NCI-H2227 treated with DMSO at 0.1 percent for 48 hours (cell line): ENCODE measurements around the gene ETHE1.

Source experiments
- DNase-seq: peaks from one replicate; lab custom pipeline; 2025; lab: John Stamatoyannopoulos, UW

Gene ETHE1

DNA sequence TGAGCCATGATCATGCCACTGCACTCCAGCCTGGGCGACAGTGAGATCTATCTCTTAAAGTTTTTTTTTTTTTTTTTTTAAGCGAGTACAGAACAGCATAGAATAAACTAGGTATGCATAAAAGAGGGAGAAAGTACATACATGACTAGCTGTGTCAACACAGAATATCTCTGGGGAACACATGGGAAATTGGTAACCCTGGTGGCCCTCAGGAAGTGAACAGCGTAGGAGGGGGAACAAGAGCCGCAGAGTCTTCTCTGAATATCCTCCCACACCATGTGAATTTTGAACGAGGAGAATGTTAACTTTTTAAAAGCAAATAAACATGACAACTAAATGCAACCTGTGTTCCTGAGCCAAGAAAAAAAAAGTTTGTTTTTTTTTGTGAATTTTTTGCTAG, 37.7 kb downstream of the ETHE1 start:
- no peak for DNase-seq

DNA sequence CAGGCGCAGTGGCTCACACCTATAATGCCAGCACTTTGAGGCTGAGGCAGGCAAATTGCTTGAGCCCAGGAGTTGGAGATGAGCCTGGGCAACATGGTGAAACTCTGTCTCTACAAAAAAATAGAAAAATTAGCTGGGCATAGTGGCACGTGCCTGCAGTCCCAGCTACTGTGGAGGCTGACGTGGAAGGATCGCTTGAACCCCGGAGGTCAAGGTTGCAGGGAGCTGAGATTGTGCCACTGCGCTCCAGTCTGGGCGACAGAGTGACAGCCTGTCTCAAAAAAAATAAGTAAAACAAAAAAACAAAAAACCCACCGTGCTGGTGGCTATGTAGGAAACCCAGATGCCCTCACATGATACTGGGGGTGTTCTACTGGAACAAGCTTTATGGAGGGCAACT, 38.8 kb downstream of the ETHE1 start:
- DNase-seq = no peak

DNA sequence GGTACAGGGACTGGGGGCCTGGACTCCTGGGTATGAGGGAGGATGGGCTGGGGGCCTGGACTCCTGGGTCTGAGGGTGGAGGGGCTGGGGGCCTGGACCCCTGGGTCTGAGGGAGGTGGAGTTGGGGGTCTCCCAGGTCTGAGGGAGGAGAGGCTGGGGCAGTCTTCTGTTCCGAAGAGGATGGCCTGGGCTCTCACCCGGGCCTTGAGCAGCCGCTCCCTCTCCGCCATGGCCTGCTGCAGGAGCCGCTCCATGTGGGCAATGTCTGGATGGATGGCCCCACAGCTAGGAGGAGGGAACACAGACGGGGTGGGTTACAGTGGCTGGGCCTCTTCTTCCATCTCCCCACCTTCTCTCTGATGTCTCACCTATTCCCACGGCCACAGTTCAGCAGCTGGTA, 40.6 kb downstream of the ETHE1 start:
- DNase-seq = no peak

DNA sequence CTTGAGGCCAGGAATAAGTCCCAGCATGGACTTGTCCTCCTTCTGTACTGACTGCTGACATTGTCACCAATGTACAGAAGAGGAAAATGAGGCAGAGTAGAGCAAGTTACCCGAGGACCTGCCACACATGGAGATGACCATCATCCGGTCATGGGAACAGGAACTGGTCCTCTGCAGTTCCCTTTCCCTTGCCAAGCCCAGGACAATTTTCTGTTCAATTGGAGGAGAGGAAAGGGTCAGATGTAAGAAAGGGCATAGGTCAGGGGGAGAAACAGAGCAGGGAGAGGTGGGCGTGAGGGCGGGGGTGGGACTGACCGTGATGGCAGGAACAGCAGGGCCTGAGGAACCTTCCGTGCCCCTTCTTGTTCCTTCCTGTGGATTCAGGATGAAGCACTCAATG, 41.0 kb downstream of the ETHE1 start:
- DNase-seq = no peak

DNA sequence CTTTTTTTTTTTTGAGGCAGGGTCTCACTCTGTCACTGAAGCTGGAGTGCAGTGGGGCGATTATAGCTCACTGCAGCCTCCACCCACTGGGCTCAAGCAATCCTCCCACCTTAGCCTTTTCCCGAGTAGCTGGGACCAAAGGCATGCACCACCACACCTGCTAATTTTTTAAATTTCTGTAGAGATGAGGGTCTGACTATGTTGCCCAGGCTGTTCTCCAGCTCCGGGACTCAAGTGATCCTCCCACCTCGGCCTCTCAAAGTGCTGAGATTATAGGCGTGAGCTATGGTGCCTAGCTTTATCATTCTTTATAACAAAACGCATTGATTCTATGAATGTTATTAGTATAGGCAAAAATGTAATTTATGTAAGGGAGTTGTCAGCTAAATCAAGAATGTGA, 43.7 kb downstream of the ETHE1 start:
- no peak for DNase-seq

DNA sequence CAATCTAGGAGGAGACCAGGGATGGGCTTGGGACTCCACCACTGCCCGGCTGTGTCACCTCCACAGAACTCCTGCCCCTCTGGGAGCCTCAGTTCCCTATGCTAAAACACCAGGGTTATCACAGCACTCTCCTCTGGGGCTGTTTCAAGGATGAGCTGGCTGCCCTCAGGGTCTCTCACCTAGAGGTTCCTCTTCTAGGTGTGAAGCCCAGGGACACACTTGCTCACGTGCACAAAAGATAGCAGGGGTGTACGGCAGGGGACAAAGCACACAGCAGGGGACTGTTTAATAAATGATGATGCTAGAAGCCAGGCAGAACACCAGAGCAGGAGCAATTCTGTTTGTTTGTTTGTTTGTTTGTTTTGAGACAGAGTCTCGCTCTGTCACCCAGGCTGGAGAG, 44.8 kb downstream of the ETHE1 start:
- no peak for DNase-seq

DNA sequence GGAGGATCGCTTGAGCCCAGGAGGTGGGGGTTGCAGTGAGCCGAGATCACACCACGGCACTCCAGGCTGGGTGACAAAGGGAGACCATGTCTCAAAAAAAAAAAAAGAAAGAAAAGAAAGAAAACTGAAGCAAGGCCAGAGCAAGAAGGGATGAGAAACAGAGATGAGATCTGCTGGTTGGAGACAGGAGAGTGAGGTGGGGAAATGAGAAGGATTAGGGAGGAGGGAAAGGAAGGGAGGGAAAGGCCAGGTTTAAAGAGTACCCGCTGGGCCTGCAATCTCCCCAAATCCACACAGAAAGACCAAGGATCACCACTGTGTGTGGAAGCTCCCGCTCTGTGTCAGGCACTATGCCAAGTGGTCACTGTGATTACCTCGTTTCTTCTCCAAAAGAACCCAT, 45.3 kb downstream of the ETHE1 start:
- no peak for DNase-seq

DNA sequence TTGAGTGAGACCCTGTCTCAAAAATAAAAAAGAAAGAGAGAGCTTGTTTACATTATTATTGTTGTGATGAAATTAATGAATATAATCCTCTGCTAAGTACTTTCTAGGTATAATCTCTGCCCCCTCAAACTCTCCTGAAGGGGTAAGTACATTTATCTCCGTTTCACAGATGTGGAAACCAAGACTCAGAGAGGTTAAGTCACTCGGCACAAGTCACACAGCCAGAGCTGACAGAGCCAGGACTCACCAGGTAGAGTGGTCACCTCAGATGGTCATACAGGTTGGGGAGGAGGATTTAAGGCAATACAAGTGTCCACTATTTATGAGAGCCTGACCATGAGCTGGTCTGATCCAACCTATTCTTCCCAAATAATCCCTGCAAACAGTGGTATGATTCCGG, 46.4 kb downstream of the ETHE1 start:
- DNase-seq = no peak

DNA sequence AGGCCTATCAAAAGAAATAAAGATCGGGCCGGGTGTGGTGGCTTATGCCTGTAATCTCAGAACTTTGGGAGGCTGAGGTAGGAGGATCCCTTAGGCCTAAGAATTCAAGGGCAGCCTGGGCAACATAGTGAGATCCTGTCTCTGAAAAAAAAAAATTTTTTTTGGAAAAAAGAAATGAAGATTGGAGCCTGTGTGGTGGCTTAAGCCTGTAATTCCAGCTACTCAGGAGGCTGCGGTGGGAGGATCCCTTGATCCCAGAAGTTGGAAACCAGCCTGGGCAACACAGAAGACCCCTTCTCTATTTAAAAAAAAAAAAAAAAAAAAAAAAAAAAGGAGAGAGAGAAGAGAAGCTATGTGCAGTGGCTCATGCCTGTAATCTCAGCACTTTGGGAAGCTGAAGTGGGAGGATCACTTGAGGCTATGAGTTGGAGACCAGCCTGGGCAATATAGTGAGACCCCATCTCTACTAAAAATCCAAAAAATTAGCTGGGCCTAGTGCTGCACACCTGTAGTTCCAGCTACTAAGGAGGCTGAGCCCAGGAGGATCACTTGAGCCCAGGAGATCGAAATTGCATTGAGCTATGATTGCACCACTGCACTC, 46.9 kb downstream of the ETHE1 start:
- no peak for DNase-seq

DNA sequence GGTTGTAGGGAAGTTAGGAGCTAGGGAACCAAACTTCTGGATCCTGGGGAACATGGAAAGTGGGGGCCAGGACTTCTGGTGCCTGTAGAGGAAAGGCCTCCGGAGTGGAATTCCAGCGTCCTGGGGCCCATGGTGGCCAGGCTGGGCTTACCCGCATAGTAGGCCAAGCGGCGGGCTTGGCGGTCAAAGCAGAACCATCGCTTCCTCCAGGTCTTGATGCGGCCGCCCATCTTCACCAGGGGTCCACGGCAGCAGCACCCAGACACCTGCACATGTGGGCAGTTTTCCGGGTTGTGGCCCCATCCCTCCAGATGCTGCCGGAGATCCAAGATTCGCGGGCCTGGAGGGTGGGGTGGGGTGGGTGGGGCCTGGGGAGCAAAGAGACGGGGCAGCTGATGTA, 47.8 kb downstream of the ETHE1 start:
- no peak for DNase-seq

DNA sequence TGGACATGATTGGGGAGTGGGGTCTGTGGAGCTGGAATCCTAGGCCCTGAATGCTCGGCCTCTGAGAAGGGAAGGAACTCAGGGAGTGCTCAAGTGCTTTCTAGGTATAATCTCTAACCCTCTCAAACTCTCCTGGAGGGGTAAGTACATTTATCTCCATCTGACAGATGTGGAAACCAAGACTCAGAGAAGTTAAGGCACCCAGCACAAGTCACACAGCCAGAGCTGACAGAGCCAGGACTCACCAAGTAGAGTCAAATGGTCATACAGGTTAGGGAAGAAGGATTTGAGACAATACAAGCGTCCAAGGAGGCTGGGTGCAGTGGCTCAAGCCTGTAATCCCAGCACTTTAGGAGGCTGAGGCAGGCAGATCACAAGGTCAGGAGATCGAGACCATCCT, 48.7 kb downstream of the ETHE1 start:
- no peak for DNase-seq

DNA sequence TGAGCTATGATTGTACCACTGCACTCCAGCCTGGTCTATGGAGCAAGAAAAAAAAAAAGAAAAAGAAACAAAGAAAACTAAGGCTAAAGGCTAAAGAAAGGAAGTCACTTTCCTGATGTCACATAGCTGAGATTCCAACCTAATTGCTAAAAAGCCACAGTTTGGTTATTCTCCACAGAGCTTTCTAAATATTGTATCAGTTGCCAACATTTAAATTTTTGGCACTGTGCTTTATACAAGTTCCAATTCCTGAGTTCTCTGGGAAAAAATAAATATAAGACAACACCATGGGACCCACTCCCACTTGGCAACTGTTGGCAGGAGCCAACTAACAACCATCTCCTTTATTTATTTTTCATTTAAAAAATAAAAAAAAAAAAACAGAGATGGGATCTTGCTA, 50.4 kb downstream of the ETHE1 start:
- no peak for DNase-seq

DNA sequence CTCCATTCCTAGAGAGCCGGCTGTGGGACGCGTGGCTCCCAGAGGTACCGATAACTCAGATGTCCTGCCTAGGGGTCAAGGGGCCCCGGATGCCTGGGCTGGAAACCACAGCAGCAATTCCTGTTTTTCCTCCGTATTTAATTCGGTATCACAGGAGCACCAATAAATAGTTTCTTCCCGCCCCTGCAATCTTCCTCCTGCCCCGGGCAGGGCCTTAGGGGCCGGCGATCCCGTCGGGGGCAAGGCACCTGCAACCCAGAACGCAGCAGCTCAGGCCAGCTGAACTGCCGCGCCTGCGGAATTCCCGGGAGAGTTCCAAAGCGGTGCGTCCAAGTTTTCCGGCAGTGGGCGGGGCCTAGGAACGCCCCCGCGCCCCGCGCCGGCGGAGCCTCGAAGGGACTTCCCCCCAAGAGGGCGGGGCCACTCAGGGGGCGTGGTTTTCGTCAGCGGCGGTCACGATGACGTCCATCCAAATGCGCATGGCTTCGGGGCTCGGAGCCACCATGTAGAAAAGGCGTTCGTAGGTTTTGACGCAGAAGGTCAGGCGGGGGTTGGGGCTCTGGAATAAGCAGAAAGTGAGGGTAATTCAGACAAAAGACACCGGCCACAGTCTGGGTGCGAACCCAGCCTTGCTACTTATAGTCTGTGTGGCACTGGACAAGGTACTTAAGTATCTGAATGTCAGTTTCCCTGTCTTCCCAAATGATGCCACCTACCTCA, 51.9 kb downstream of the ETHE1 start:
- peak; percentile 69 for DNase-seq

DNA sequence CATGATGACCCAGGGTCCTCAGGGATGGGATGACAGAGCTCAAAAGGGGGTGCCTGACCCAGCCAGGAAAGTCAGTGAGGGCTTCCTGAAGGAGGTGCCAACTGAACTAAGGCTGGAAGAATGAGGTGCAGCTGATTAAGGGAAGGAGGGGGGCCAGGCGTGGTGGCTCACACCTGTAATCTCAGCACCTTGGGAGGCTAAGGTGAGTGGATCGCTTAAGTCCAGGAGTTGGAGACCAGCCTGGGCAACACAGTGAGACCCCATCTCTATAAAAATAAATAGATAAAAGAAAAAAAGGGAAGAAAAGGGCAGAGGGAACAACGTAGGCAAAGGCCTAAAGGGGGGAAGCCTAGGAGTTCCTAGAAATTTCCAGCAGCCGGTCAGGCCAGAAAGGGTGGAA, 52.5 kb downstream of the ETHE1 start:
- DNase-seq = no peak

DNA sequence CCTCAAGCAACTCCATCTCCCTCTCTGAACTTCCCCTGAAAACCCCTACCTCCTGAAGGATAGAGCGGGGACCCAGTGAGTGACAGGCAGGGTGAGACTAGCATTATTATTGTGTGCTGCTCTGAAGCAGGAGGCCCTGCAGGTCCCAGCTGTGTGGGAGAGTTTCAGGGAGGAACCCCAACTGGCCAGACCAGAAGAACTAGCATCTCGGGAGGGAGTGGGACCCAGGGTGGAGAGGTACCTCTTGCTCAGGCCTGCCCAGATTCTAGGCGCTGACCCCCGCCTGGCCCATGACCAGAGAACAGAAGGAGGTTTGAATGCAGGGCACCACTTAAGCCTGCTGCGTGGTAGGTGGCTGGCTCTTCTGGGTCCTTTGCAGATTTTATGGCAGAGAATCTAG, 55.9 kb downstream of the ETHE1 start:
- DNase-seq = no peak

DNA sequence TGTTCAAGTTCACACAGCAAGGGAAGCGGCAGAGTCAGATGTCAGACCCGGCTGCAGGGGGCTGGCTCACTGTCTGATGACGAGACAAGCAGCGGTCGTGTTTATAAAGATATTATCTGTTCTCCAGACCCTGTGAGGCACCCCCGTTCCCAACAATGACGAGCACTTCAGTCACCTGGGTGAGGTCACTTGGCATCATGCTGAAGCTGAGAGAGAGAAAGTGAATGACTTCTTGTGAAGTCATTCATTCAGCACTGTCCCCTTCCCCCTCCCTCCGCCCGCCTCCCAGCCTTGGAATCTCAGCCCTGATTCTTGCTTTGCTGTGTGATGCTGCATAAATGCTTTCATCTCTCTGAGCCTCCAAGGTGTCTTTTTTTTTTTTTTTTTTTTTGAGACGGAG, 56.7 kb downstream of the ETHE1 start:
- DNase-seq = no peak

DNA sequence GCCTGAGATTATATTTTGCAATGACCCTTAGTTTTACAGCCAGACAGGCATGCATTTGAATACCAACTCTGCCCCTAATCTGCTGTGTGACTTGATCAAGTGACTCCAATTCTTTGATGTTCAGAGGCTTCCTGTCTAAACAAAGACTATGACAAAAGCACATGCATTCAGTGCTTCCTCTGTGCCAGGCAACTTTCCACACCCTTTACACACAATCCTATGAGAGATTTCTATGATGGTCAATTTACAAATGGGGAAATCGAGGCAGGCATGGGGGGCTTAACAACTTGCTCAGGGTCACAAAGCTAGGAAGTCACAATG, 57.9 kb downstream of the ETHE1 start:
- no peak for DNase-seq

DNA sequence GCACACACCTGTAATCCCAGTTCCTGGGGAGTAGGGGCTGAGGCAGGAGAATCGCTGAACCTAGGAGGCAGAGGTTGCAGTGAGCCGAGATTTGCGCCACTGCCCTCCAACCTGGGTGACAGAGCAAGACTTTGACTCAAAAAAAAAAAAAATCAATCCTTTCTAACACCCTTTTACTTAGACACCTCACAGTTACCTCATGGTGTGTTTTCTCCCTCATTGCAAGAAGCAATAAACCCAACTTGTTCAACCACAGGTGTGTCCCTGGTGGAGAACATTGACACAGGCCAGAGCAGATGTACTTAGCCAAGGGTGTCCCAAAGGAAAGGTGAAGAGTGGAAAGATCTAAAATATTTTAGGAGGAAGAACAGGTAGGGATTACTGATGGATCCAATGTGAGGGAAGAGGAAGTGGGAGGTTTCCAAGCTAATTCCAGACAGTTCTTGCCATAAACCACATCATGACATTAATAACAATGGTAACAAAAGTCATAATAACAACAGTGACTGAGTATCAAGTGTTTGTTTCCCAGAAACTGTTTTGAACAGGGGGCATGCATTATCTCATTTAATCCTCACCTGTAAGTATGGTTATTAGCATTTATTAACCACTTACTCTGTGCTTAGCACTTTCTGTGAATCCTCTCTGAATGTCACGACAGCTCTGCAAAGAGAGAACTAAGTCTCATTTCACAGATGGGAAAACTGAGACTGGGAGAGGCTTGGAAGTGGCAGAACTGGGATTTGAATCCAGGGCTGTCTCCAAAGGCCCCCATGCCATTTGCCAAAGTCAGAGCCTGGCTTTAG, 58.4 kb downstream of the ETHE1 start:
- no peak for DNase-seq

DNA sequence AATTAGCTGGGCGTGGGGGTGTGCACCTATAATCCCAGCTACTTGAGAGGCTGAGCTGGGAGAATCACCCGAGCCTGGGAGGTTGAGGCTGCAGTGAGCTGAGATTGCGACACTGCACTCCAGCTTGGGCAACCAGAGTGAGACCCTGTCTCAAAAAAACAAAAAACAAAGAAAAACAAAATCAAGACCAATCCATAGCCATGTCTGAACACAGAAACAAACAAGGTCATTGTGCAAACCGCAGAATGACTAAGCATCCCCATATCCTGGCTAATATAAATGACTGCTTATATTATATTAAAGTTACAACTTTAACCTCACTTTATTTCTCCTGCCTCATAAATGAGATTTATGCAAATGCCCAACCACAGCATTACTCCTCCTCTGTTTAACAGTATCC, 59.3 kb downstream of the ETHE1 start:
- no peak for DNase-seq

DNA sequence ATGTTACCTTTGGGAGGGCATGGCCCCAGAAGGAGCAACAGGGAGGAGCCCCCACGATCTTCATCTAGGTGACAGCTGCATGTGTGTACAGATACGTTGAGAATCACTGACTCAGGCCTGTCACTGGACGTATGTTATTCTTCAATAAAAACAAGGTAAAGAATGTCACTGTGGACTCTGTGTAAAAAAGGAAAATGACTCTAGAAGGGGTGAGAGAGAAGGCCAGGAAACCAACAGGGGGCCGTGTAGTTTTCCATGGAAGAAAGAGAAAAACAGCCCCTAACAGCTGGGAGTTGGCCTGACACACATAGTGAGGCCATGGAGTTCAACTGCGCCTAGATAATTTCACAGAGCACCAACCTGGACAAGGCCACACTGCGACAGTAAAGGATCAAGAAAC, 59.7 kb downstream of the ETHE1 start:
- no peak for DNase-seq

DNA sequence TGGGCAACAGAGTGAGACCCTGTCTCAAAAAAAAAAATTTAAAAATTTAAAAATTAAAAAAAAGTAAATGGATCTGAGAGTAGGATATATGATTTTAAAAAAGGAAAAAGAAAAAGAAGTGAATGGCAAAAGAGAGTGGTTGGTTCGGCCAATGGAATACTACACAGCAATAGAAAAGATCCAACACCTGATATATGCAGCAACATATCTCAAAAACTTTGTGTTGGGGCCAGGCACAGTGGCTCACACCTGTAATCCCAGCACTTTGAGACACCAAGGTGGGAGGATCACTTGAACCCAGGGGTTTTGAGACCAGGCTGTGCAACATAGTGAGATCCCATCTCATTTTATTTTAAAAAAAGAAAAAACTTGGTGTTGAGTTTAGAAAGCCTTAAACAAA, 60.2 kb downstream of the ETHE1 start:
- DNase-seq = no peak

DNA sequence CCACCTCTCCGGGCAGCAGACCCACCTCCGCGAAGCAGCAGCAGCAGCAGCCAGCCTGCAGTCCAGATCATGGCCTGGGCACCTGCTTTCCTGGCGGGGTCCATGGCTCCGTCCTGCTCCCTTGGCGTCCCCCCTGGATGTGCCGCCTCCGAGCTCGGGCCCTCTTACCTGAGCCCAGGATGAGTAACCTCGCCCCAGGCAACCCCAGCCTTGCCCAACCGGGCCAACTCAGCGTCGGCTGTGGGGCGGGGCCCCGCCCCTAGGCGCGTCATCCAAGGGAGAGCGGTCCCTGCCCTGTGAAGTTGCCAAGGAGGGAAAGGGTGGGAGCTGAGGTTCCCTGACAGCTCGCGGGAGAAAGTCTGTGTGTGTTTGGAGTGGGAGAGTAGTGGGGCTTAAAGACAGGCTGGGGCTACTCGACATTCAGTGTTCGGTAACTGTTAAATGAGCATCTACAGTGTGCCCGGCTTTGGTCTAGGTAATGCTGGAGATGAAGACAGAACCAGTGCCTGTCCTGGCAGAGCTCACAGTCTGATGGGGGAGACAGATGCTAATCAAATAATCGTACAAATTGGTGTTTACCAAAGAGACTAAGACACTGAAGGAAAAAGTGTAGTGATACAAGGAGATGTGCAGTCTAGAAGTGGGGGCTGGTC, 61.4 kb downstream of the ETHE1 start, which contains the start of gene LYPD3:
Gene LYPD3, minus strand, starts transcription at position 141 of the 653 bp plus-strand sequence. Its CDS starts 37 bp downstream, at position 104.
- DNase-seq = no peak
